Non-pigmented ciliary epithelial cell (primary cell): ENCODE results near the gene LGSN.
"Not testable (repeated sequence)": the region's sequence is repeated elsewhere in the genome, so short reads cannot be mapped to it uniquely, and the experiment has no call there.

Experiments
- DNase-seq: peaks from one replicate; pipeline ENCODE4 v3.0.0-alpha.2; 2010; ENCODE audit warnings: low read depth

Gene LGSN

GRCh38 chr6:63305277-63305676 lies 14.5 kb downstream of the LGSN start:
- no peak for DNase-seq

- DNase-seq = no peak
These were observed 16.3 kb downstream of the LGSN start for GRCh38 chr6:63303476-63303875.

- no peak for DNase-seq
These were observed 20.1 kb downstream of the LGSN start for GRCh38 chr6:63299667-63300066.

GRCh38 chr6:63295553-63296194 lies 24.1 kb downstream of the LGSN start:
- DNase-seq = no peak

GRCh38 chr6:63290492-63291058 lies 29.2 kb downstream of the LGSN start:
- DNase-seq = no peak

- no peak for DNase-seq
These were observed 30.4 kb downstream of the LGSN start for GRCh38 chr6:63289269-63289872.

- no peak for DNase-seq
These were observed 39.1 kb downstream of the LGSN start for GRCh38 chr6:63280639-63281180.

GRCh38 chr6:63278916-63279315 lies 40.9 kb downstream of the LGSN start:
- no peak for DNase-seq

- DNase-seq = no peak
These were observed 43.8 kb downstream of the LGSN start for GRCh38 chr6:63275953-63276352.

GRCh38 chr6:63274795-63275430 lies 44.9 kb downstream of the LGSN start:
- not testable (repeated sequence) for DNase-seq

GRCh38 chr6:63272397-63272796 lies 47.4 kb downstream of the LGSN start:
- DNase-seq = no peak

GRCh38 chr6:63269470-63269869 lies 50.3 kb downstream of the LGSN start:
- DNase-seq = no peak

- DNase-seq = no peak
These were observed 51.2 kb downstream of the LGSN start for GRCh38 chr6:63268574-63268973.

- DNase-seq = no peak
These were observed 52.0 kb downstream of the LGSN start for GRCh38 chr6:63267828-63268227.

- DNase-seq = no peak
These were observed 52.7 kb downstream of the LGSN start for GRCh38 chr6:63267046-63267445.

GRCh38 chr6:63263444-63263843 lies 56.3 kb downstream of the LGSN start:
- DNase-seq = no peak

GRCh38 chr6:63261820-63262219 lies 58.0 kb downstream of the LGSN start:
- no peak for DNase-seq

- DNase-seq = no peak
These were observed 60.6 kb downstream of the LGSN start for GRCh38 chr6:63259153-63259552.

- DNase-seq = no peak
These were observed 69.8 kb downstream of the LGSN start for GRCh38 chr6:63249875-63250482.

GRCh38 chr6:63246581-63246980 lies 73.2 kb downstream of the LGSN start:
- DNase-seq = no peak

- DNase-seq = no peak
These were observed 73.9 kb downstream of the LGSN start for GRCh38 chr6:63245909-63246308.

- no peak for DNase-seq
These were observed 74.4 kb downstream of the LGSN start for GRCh38 chr6:63245420-63245819.

GRCh38 chr6:63236398-63236817 lies 83.4 kb downstream of the LGSN start:
- no peak for DNase-seq
